OCI-LY3 (cell line): ENCODE results near the gene TAF5L.

Source experiments
- EZH2phosphoT487 ChIP-seq: fragments of 200-600 bp; shearing (Covaris generic); IDR thresholded peaks from 2 replicates; pipeline ENCODE4 v1.6.1; 2018; ENCODE audit warnings: antibody characterized with exemption, mixed run types, low read depth
- TF ChIP-seq, protein P1 (sequence below): fragments of 200-600, 300-600 bp; sonication (generic); IDR thresholded peaks from 2 replicates; pipeline ENCODE4 v1.5.1; 2014; ENCODE audit warnings: antibody characterized with exemption, low read length, low read depth

DNA sequence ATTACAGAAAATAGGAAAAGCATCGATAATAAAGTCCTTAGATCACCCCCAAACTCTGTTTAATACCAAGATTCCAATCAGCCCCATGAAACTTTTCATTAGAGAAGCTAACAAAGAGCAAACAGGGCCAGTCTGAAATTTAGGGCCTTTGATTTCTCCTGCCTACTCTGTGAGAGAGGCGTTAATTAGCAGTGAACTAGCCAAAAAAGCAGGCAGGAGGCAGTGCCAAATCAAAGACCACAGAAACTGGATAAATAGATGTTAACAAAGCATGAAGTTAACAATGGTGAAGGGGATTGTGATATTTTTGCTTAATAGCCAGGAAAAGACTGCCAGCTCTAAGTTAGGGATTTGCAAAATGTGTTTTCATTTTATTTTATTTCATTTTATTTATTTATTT lies 11.2 kb downstream of the TAF5L start:
- TF ChIP-seq, protein P1, sequence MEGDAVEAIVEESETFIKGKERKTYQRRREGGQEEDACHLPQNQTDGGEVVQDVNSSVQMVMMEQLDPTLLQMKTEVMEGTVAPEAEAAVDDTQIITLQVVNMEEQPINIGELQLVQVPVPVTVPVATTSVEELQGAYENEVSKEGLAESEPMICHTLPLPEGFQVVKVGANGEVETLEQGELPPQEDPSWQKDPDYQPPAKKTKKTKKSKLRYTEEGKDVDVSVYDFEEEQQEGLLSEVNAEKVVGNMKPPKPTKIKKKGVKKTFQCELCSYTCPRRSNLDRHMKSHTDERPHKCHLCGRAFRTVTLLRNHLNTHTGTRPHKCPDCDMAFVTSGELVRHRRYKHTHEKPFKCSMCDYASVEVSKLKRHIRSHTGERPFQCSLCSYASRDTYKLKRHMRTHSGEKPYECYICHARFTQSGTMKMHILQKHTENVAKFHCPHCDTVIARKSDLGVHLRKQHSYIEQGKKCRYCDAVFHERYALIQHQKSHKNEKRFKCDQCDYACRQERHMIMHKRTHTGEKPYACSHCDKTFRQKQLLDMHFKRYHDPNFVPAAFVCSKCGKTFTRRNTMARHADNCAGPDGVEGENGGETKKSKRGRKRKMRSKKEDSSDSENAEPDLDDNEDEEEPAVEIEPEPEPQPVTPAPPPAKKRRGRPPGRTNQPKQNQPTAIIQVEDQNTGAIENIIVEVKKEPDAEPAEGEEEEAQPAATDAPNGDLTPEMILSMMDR = no peak
- no peak for TF ChIP-seq EZH2phosphoT487
